Adrenal gland (tissue), 5 donors: ENCODE data around the gene SLC25A23.

ENCODE experiments used
- CTCF ChIP-seq, 6 experiments: fragments of 450-650 bp in 4 of 6; fragments of 200-600 bp in 2 of 6; sonication (generic) in 1 of 6; IDR thresholded peaks; 1 replicate in 5 of 6; 2 replicates in 1 of 6; pipeline versions ENCODE4 v1.5.1 to v1.8.0; 2016 to 2021; ENCODE audit warnings: antibody characterized with exemption in 6 of 6, mild to moderate bottlenecking in 2 of 6, moderate library complexity in 1 of 6
- POLR2A ChIP-seq, 2 donors: fragments of 450-650 bp; IDR thresholded peaks; one replicate each; pipeline ENCODE4 v1.6.1; 2017; ENCODE audit warnings: antibody characterized with exemption in 2 of 2, mild to moderate bottlenecking in 2 of 2, moderate library complexity in 1 of 2
- donor health status: DM: no; HTN: no; CAD: no.

- peak in 2 of 6 experiments; percentile 5 to 40 for TF ChIP-seq CTCF (IDR thresholded peaks at IDR 0.05)
- TF ChIP-seq POLR2A (IDR thresholded peaks at IDR 0.05), result peak; percentile 65 to 73
Measured at GRCh38 chr19:6501740-6502648, 42.4 kb upstream of the SLC25A23 start, which contains the start of gene TUBB4A.
